Endothelial cell of umbilical vein (primary cell): Measurements from ENCODE around the gene ZNF101. TPM values are rescaled to one million over a fixed set of nuclear protein-coding genes. Genes with fewer than 3 reads are reported as not detected.

ENCODE experiments used
- BruUV-seq: library from RNA; stranded (reverse); fragments of 400-500 nt; replicated peaks from 2 replicates; lab custom pipeline; 2021; lab: Mats Ljungman, UMichigan
- CTCF ChIA-PET: fragments of 300-600, 350-600 bp; sonication (Branson Sonifier 250); formaldehyde crosslinking; loops from one replicate; lab custom pipeline; 2021; ENCODE audit warnings: antibody characterized with exemption, inconsistent platforms; lab: Charles Lee
- POLR2A ChIA-PET: fragments of 300-600, 350-600 bp; sonication (Branson Sonifier 250); formaldehyde crosslinking; loops from one replicate; lab custom pipeline; 2021; ENCODE audit warnings: antibody characterized with exemption, inconsistent platforms; lab: Charles Lee
- DNase-seq: peaks from one replicate; pipeline ENCODE4 v3.0.0-alpha.2; 2011; ENCODE audit warnings: low read depth, low spot score
- FAIRE-seq: peaks from 2 replicates; lab custom pipeline; 2011; peaks lifted over from hg19 to GRCh38; lab: Jason Lieb, UNC
- H2AFZ ChIP-seq: 2 replicates; pipeline ENCODE4 v1.6.0; 2012; ENCODE audit warnings: low read depth, low read length, control low read depth, inconsistent platforms
- H3K27ac ChIP-seq: 2 replicates; pipeline ENCODE4 v1.5.1; 2011; ENCODE audit warnings: low read depth, mild to moderate bottlenecking, control low read depth, low read length, moderate library complexity; ENCODE audit not compliant: insufficient read depth
- H3K27me3 ChIP-seq, 2 experiments: 2 replicates each; pipeline versions ENCODE4 v1.6.0 to v1.6.1; 2011; ENCODE audit warnings: low read length in 2 of 2, mixed read lengths in 1 of 2; ENCODE audit not compliant: control insufficient read depth in 2 of 2, insufficient read depth in 2 of 2
- H3K36me3 ChIP-seq, 2 experiments: 2 replicates in 1 of 2; 3 replicates in 1 of 2; pipeline ENCODE4 v1.5.1; 2011; ENCODE audit warnings: low read length in 2 of 2, mild to moderate bottlenecking in 1 of 2, moderate library complexity in 1 of 2; ENCODE audit not compliant: control insufficient read depth in 2 of 2, insufficient read depth in 2 of 2; ENCODE audit errors: extremely low read depth in 1 of 2
- H3K4me1 ChIP-seq: 3 replicates; pipeline ENCODE4 v1.5.1; 2011; ENCODE audit warnings: mild to moderate bottlenecking, low read length; ENCODE audit not compliant: control insufficient read depth, insufficient read depth; ENCODE audit errors: extremely low read depth
- H3K4me2 ChIP-seq: 2 replicates; pipeline ENCODE4 v1.6.1; 2011; ENCODE audit warnings: low read length, control low read depth, mixed read lengths; ENCODE audit not compliant: insufficient read depth
- H3K4me3 ChIP-seq, 3 experiments: fragments of 200-600 bp in 1 of 3; sonication (generic), shearing (Covaris generic) in 1 of 3; replicated peaks in 1 of 3; 2 replicates each; pipeline ENCODE4 v1.5.1; 2011 to 2016; ENCODE audit warnings: control low read depth in 3 of 3, low read length in 3 of 3, mild to moderate bottlenecking in 2 of 3, inconsistent platforms in 1 of 3, low read depth in 1 of 3, moderate library complexity in 1 of 3; ENCODE audit not compliant: insufficient read depth in 1 of 3
- H3K79me2 ChIP-seq: 2 replicates; pipeline ENCODE4 v1.6.0; 2012; ENCODE audit warnings: low read length, inconsistent platforms; ENCODE audit not compliant: control insufficient read depth, insufficient read depth
- H3K9ac ChIP-seq: replicated peaks from 2 replicates; pipeline ENCODE3; 2011; ENCODE audit warnings: low read length, control low read depth; ENCODE audit not compliant: insufficient read depth; ENCODE audit errors: extremely low read depth
- H3K9me1 ChIP-seq: replicated peaks from 3 replicates; pipeline ENCODE4 v1.6.0; 2011; ENCODE audit warnings: mild to moderate bottlenecking, low read length; ENCODE audit not compliant: control insufficient read depth, insufficient read depth; ENCODE audit errors: extremely low read depth
- H3K9me3 ChIP-seq: replicated peaks from 2 replicates; pipeline ENCODE4 v1.5.1; 2012; ENCODE audit warnings: low read length, inconsistent platforms; ENCODE audit not compliant: control insufficient read depth, insufficient read depth
- H4K20me1 ChIP-seq: replicated peaks from 2 replicates; pipeline ENCODE3; 2011; ENCODE audit warnings: mild to moderate bottlenecking, low read length; ENCODE audit not compliant: control insufficient read depth, insufficient read depth; ENCODE audit errors: extremely low read depth
- EZH2 ChIP-seq: IDR thresholded peaks from 2 replicates; pipeline ENCODE4 v1.6.1; 2012; ENCODE audit warnings: borderline replicate concordance, low read depth, mild to moderate bottlenecking, moderate library complexity, low read length, inconsistent platforms; ENCODE audit not compliant: severe bottlenecking
- FOS ChIP-seq: IDR thresholded peaks from 2 replicates; pipeline ENCODE4 v1.6.1; 2011; ENCODE audit warnings: mild to moderate bottlenecking, low read length, moderate library complexity, borderline replicate concordance; ENCODE audit not compliant: insufficient read depth
- GATA2 ChIP-seq: IDR thresholded peaks from 2 replicates; pipeline ENCODE4 v1.7.0; 2011; ENCODE audit warnings: low read depth, mild to moderate bottlenecking, moderate library complexity, mixed read lengths, low read length; ENCODE audit not compliant: insufficient read length, insufficient read depth
- JUN ChIP-seq: IDR thresholded peaks from 2 replicates; pipeline ENCODE4 v1.6.1; 2011; ENCODE audit warnings: borderline replicate concordance, low read depth; ENCODE audit not compliant: insufficient read length, insufficient read depth
- MYC ChIP-seq: IDR thresholded peaks from one replicate; pipeline ENCODE4 v1.6.1; 2011; ENCODE audit warnings: mild to moderate bottlenecking, low read depth, low read length
- POLR2A ChIP-seq: IDR thresholded peaks from 2 replicates; pipeline ENCODE4 v1.6.1; 2012; ENCODE audit warnings: low read depth, mild to moderate bottlenecking, control low read depth, low read length
- dilution Hi-C: fragments of 300-500 bp; cut with MboI; formaldehyde crosslinking; loops from one replicate; pipeline ENCODE4 v1.15.0; 2019; ENCODE audit warnings: low sequenced_read_pairs; ENCODE audit not compliant: extremely low pct_ligation_motif_present
- intact Hi-C: fragments of 100-400 bp; cut with micrococcal nuclease; formaldehyde crosslinking; loops from one replicate; pipeline ENCODE4 v1.10.0; 2022
- polyA plus RNA-seq, 4 experiments: library from polyadenylated mRNA; depleted of rRNA in 3 of 4; stranded (reverse) in 3 of 4; unstranded in 1 of 4; fragments of >200 nt; gene quantifications; 2 replicates each; pipeline versions ENCODE4 v1.2.1 to v1.2.3, GENCODE V29; 2011 to 2012; ENCODE audit warnings: missing spikeins in 1 of 4
- total RNA-seq: library from RNA; stranded (reverse); gene quantifications from 2 replicates; pipeline ENCODE4 v1.2.3, GENCODE V29; 2021
- TF ChIP-seq, protein P1 (sequence below): IDR thresholded peaks from 2 replicates; pipeline ENCODE4 v1.6.1; 2011; ENCODE audit not compliant: insufficient read depth, insufficient read length
- TF ChIP-seq, protein P2 (sequence below), 2 donors: IDR thresholded peaks; 1 replicate in 1 of 2; 2 replicates in 1 of 2; pipeline ENCODE4 v1.5.1; 2011; ENCODE audit warnings: low read length in 2 of 2, mild to moderate bottlenecking in 2 of 2, moderate library complexity in 2 of 2, control low read depth in 1 of 2, inconsistent platforms in 1 of 2, low read depth in 1 of 2; ENCODE audit not compliant: insufficient read depth in 1 of 2; ENCODE audit errors: extremely low read depth in 1 of 2

The ZNF101 gene
- total and polyA plus RNA-seq, 2 donors (not counting 3 experiments of a cell fraction or from before 2014, with no cell fraction given), result 2.8 to 12.8 TPM

DNA sequence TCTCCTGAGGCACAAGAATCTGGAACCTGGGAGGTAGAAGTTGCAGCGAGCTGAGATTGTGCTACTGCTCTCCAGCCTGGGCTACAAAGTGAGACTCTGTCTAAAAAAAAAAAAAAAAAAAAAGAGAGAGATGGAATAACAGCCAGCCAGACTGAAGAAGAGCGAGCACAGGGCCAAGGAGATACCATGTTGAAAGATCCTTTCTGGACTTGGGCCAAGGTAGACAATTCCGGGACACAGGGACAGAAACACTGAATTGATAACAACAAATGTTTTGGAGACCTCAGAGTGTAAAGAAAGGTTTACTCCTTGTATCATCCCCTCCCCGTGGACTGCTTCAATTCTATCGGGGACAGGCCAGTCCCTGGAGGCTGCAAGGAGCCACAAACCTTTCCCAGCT lies 45.3 kb upstream of the ZNF101 start:
- intact Hi-C loops (no loop called here), dilution Hi-C loops (no loop called here)
- Histone ChIP-seq H3K9me3 (no peaks in the 10 kb centered on the region), H4K20me1 (no peaks in the 10 kb centered on the region), H3K9ac (no peak overlapping the region), H2AFZ (no peak overlapping the region), H3K79me2 (no peaks in the 10 kb centered on the region), H3K4me1 (no peaks in the 10 kb centered on the region), H3K4me2 (no peak overlapping the region), H3K27me3 (peaks cover 0 to 6% of the 10 kb centered on the region in 2 experiments), H3K9me1 (no peaks in the 10 kb centered on the region), H3K4me3 (no peak overlapping the region), H3K27ac (no peak overlapping the region), H3K36me3 (no peaks in the 10 kb centered on the region)
- FAIRE-seq (no peak), DNase-seq (no peak)
- TF ChIP-seq GATA2 (no peak), MYC (no peak), POLR2A (no peak), JUN (no peak), FOS (no peak), EZH2 (no peak)
- TF ChIP-seq, protein P1, sequence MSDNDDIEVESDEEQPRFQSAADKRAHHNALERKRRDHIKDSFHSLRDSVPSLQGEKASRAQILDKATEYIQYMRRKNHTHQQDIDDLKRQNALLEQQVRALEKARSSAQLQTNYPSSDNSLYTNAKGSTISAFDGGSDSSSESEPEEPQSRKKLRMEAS, result no peak
- TF ChIP-seq, protein P2, sequence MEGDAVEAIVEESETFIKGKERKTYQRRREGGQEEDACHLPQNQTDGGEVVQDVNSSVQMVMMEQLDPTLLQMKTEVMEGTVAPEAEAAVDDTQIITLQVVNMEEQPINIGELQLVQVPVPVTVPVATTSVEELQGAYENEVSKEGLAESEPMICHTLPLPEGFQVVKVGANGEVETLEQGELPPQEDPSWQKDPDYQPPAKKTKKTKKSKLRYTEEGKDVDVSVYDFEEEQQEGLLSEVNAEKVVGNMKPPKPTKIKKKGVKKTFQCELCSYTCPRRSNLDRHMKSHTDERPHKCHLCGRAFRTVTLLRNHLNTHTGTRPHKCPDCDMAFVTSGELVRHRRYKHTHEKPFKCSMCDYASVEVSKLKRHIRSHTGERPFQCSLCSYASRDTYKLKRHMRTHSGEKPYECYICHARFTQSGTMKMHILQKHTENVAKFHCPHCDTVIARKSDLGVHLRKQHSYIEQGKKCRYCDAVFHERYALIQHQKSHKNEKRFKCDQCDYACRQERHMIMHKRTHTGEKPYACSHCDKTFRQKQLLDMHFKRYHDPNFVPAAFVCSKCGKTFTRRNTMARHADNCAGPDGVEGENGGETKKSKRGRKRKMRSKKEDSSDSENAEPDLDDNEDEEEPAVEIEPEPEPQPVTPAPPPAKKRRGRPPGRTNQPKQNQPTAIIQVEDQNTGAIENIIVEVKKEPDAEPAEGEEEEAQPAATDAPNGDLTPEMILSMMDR (IDR thresholded peaks at IDR 0.05; ENCODE audit: extremely low read depth in 1 of 2, insufficient read depth in 1 of 2, low read depth in 1 of 2, low read length in 2 of 2), result no peak
- CTCF ChIA-PET, result interaction anchor here (1.0 kb wide), 1 partner anchor 91 kb away, joined by 3 read pairs; no protein-coding TSS in a partner anchor
- no TSS peak for BruUV-seq
- POLR2A ChIA-PET, result interaction anchor here (0.6 kb wide), 1 partner anchor 873 kb away, joined by 3 read pairs; no protein-coding TSS in a partner anchor
